Cardiac muscle cell (in vitro differentiated cells and primary cell): ENCODE results near the gene ST7. TPM values are rescaled to one million over a fixed set of nuclear protein-coding genes. Genes with fewer than 3 reads are reported as not detected.

Experiments used
- DNase-seq, 2 donors: peaks; one replicate each; pipeline versions ENCODE4 v3.0.0 to v3.0.0-alpha.2; 2010 to 2017; ENCODE audit warnings: low read depth in 1 of 2, low spot score in 1 of 2
- H3K27ac ChIP-seq: fragments of 200-600 bp; sonication (generic); 2 replicates; pipeline ENCODE4 v1.5.1; 2016
- H3K27me3 ChIP-seq: fragments of 200-600 bp; sonication (generic); 2 replicates; pipeline ENCODE4 v1.6.0; 2016; ENCODE audit warnings: control low read depth
- H3K36me3 ChIP-seq: fragments of 200-600 bp; sonication (generic); 2 replicates; pipeline ENCODE4 v1.5.1; 2016; ENCODE audit warnings: control low read depth
- H3K4me1 ChIP-seq: fragments of 200-600 bp; sonication (generic); 2 replicates; pipeline ENCODE4 v1.8.1; 2017; ENCODE audit warnings: low read depth, mild to moderate bottlenecking, mixed run types
- H3K4me3 ChIP-seq: fragments of 200-600 bp; sonication (generic); 2 replicates; pipeline ENCODE4 v1.5.1; 2016; ENCODE audit warnings: mild to moderate bottlenecking
- H3K9me3 ChIP-seq: fragments of 200-600 bp; sonication (generic); 2 replicates; pipeline ENCODE4 v1.5.1; 2017; ENCODE audit warnings: low read depth, mild to moderate bottlenecking, control low read depth
- CTCF ChIP-seq: IDR thresholded peaks from 2 replicates; pipeline ENCODE4 v1.5.1; 2012; ENCODE audit warnings: low read depth, mild to moderate bottlenecking, low read length
- polyA plus RNA-seq: library from polyadenylated mRNA; unstranded; fragments of >200 nt; fragmentation: Nextera tagmentation; extraction: Ambion mirVana; gene quantifications from 2 replicates; pipeline ENCODE4 v1.2.1, GENCODE V29; 2016
- total RNA-seq: library from RNA; depleted of rRNA; stranded (reverse); fragments of >200 nt; gene quantifications from 2 replicates; pipeline ENCODE4 v1.2.3, GENCODE V29; 2016

Gene ST7
- total and polyA plus RNA-seq, 2 experiments from 2014 or later: 83.5 to 96.7 TPM

GRCh38 chr7:117173035-117173770 is 219.9 kb downstream of the ST7 start:
- DNase-seq: no peak
- Histone ChIP-seq H3K4me1 (peaks cover 1% of the 10 kb centered on the region), H3K36me3 (peaks cover 21% of the 10 kb centered on the region), H3K27ac (peak overlapping the region; percentile 8), H3K4me3 (no peak overlapping the region), H3K27me3 (no peaks in the 10 kb centered on the region), H3K9me3 (no peaks in the 10 kb centered on the region)
- TF ChIP-seq CTCF: no peak

- H3K27ac ChIP-seq: no peak overlapping the region
- H3K9me3 ChIP-seq: no peaks in the 10 kb centered on the region
- H3K27me3 ChIP-seq: no peaks in the 10 kb centered on the region
- H3K4me3 ChIP-seq: no peak overlapping the region
- no peak for DNase-seq
- TF ChIP-seq CTCF: no peak
- H3K36me3 ChIP-seq: peaks cover 17% of the 10 kb centered on the region
- H3K4me1 ChIP-seq: peaks cover 3% of the 10 kb centered on the region
Measured at GRCh38 chr7:117176206-117176605, 222.9 kb downstream of the ST7 start.

- Histone ChIP-seq H3K27me3 (no peaks in the 10 kb centered on the region), H3K36me3 (peaks cover 12% of the 10 kb centered on the region), H3K9me3 (no peaks in the 10 kb centered on the region), H3K27ac (no peak overlapping the region), H3K4me3 (no peak overlapping the region), H3K4me1 (peaks cover 3% of the 10 kb centered on the region)
- DNase-seq: no peak
- TF ChIP-seq CTCF: no peak
Measured at GRCh38 chr7:117178600-117178999, 225.3 kb downstream of the ST7 start.

- no peak for TF ChIP-seq CTCF
- Histone ChIP-seq H3K4me1 (peaks cover 3% of the 10 kb centered on the region), H3K4me3 (no peak overlapping the region), H3K36me3 (peaks cover 18% of the 10 kb centered on the region), H3K27ac (no peak overlapping the region), H3K27me3 (no peaks in the 10 kb centered on the region), H3K9me3 (no peaks in the 10 kb centered on the region)
- DNase-seq: no peak
Measured at GRCh38 chr7:117179701-117180100, 226.4 kb downstream of the ST7 start.

- H3K36me3 ChIP-seq: peaks cover 8% of the 10 kb centered on the region
- no peak overlapping the region for H3K27ac ChIP-seq
- no peaks in the 10 kb centered on the region for H3K9me3 ChIP-seq
- no peak for DNase-seq
- H3K4me3 ChIP-seq: no peak overlapping the region
- H3K27me3 ChIP-seq: no peaks in the 10 kb centered on the region
- H3K4me1 ChIP-seq: peaks cover 11% of the 10 kb centered on the region
- TF ChIP-seq CTCF: no peak
Measured at GRCh38 chr7:117183729-117184128, 230.4 kb downstream of the ST7 start.
